Measurements from ENCODE around the gene NOA1.
"Not testable (repeated sequence)": the region's sequence is repeated elsewhere in the genome, so short reads cannot be mapped to it uniquely, and the experiment has no call there.

Gene NOA1

DNA sequence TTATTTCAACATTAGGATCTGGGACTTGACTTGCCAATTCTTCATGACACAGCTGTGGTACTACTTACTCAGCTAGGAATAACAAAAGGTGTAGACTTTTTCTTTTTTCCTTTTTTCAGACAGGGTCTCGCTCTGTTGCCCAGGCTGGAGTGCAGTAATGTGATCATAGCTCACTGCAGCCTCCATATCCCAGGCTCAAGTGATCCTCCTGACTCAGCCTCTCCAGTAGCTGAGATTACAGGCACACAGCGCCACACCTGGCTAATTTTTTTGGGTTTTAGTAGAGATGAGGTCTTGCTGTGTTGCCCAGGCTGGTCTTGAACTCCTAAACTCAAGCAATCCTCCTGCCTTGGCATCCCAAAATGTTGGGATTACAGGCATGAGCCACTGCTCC is 16.3 kb downstream of the NOA1 start:
- H3K4me1 ChIP-seq (ENCODE audit: control insufficient read depth, insufficient read depth, low read length, poor library complexity, severe bottlenecking): no peaks in the 10 kb centered on the region
- DNase-seq: no peak
- H3K27ac ChIP-seq (ENCODE audit: insufficient read depth, low read length, poor library complexity, severe bottlenecking): no peak overlapping the region
- peaks cover 24% of the 10 kb centered on the region for H3K36me3 ChIP-seq (ENCODE audit: control insufficient read depth, insufficient read depth, low read length)
- no peaks in the 10 kb centered on the region for H3K27me3 ChIP-seq (replicated peaks; ENCODE audit: control insufficient read depth, insufficient read depth, low read length, poor library complexity, severe bottlenecking)
- no peaks in the 10 kb centered on the region for H3K9me3 ChIP-seq (ENCODE audit: control insufficient read depth, low read length)
- H3K4me3 ChIP-seq (ENCODE audit: insufficient read depth, low read depth, low read length, poor library complexity, severe bottlenecking): no peak overlapping the region

DNA sequence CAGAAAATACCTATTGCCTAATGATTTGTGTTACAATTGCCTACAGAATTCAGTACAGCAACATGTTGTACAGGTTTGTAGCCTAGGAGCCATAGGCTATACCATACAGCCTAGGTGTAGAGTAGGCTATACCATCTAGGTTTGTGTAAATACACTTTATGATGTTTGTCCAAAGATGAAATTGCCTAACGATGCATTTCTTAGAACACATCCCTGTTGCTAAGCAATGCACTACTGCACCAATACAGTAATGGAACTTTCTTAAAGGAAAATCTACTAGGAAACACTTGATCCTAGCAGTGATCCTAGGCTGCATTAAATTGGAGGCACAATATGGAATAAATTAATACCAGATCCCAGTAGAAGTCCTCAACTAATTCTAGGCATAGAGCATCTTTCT is 18.3 kb downstream of the NOA1 start:
- DNase-seq: no peak
- Histone ChIP-seq H3K4me1 (ENCODE audit: control insufficient read depth, insufficient read depth, low read length, poor library complexity, severe bottlenecking) (no peaks in the 10 kb centered on the region), H3K27me3 (replicated peaks; ENCODE audit: control insufficient read depth, insufficient read depth, low read length, poor library complexity, severe bottlenecking) (no peaks in the 10 kb centered on the region), H3K36me3 (ENCODE audit: control insufficient read depth, insufficient read depth, low read length) (peaks cover 9% of the 10 kb centered on the region), H3K4me3 (ENCODE audit: insufficient read depth, low read depth, low read length, poor library complexity, severe bottlenecking) (no peak overlapping the region), H3K9me3 (ENCODE audit: control insufficient read depth, low read length) (no peaks in the 10 kb centered on the region), H3K27ac (ENCODE audit: insufficient read depth, low read length, poor library complexity, severe bottlenecking) (no peak overlapping the region)

- no peak for DNase-seq
- Histone ChIP-seq H3K27me3 (replicated peaks; ENCODE audit: control insufficient read depth, insufficient read depth, low read length, poor library complexity, severe bottlenecking) (no peaks in the 10 kb centered on the region), H3K4me1 (ENCODE audit: control insufficient read depth, insufficient read depth, low read length, poor library complexity, severe bottlenecking) (no peaks in the 10 kb centered on the region), H3K4me3 (ENCODE audit: insufficient read depth, low read depth, low read length, poor library complexity, severe bottlenecking) (no peak overlapping the region), H3K27ac (ENCODE audit: insufficient read depth, low read length, poor library complexity, severe bottlenecking) (no peak overlapping the region), H3K9me3 (ENCODE audit: control insufficient read depth, low read length) (no peaks in the 10 kb centered on the region), H3K36me3 (ENCODE audit: control insufficient read depth, insufficient read depth, low read length) (peaks cover 3% of the 10 kb centered on the region)
Observed at GRCh38 chr4:56958111-56958517, 19.3 kb downstream of the NOA1 start.

DNA sequence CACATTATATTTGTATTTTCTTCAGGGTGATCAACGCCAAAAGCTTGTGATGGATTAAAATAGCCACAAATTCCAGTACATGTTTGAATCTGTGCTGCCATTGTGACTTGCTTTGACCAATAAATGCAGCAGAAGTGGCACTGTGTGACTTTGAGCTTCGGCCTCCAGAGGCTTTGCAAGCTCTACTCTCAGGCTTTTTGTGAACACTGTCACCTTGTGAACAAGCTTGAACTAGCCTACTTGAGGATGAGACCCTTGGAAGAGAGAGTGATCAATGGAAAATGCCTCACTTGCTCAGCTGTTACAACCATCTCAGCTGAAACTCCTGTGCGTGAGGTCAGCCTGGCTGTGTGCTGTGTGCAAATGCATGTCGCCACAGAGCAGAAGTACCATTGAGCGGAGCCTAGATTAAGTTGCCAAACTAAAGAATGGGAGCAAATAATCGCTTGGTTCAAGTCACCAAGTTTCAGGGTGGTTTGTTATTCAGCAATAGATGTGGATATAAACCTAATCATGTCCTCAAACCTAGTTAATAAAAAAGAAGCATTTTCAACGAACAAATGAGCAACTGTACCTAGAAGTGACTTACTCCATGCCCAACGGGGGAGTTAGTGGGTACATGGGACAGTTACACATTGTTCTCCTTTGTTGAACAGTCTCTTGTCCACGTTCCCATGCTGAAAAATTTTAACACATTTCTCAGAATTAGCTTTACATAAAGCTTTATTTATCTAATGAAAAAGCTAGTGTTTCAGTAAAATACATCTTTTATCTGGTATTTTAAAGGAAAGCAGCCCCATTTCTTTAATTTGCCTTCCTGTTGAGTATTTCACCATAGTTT is 23.5 kb downstream of the NOA1 start:
- Histone ChIP-seq H3K9me3 (ENCODE audit: control insufficient read depth, low read length) (no peaks in the 10 kb centered on the region), H3K27ac (ENCODE audit: insufficient read depth, low read length, poor library complexity, severe bottlenecking) (no peak overlapping the region), H3K36me3 (ENCODE audit: control insufficient read depth, insufficient read depth, low read length) (no peaks in the 10 kb centered on the region), H3K4me1 (ENCODE audit: control insufficient read depth, insufficient read depth, low read length, poor library complexity, severe bottlenecking) (no peaks in the 10 kb centered on the region), H3K27me3 (replicated peaks; ENCODE audit: control insufficient read depth, insufficient read depth, low read length, poor library complexity, severe bottlenecking) (no peaks in the 10 kb centered on the region), H3K4me3 (ENCODE audit: insufficient read depth, low read depth, low read length, poor library complexity, severe bottlenecking) (no peak overlapping the region)
- DNase-seq: no peak

DNA sequence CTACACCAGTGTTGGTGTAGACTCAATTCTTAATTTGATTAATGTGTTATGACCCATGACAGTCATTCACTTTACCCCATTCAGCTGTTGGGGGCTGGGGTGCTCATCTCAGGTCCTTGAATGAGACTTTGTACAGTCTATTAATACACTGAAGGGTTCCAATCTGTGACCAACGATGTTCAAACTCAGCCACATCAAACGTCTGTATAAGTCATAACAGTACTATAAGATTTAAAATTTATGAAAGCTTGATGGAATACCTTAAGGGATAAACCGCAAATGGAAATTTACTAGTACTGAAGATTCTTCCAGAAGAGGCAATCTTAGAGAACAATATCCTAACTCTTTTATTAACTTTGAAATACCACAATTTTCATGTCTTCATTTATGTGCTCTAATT is 36.0 kb downstream of the NOA1 start:
- peaks cover 5% of the 10 kb centered on the region for H3K36me3 ChIP-seq (ENCODE audit: control insufficient read depth, insufficient read depth, low read length)
- no peak overlapping the region for H3K27ac ChIP-seq (ENCODE audit: insufficient read depth, low read length, poor library complexity, severe bottlenecking)
- no peaks in the 10 kb centered on the region for H3K27me3 ChIP-seq (replicated peaks; ENCODE audit: control insufficient read depth, insufficient read depth, low read length, poor library complexity, severe bottlenecking)
- no peaks in the 10 kb centered on the region for H3K9me3 ChIP-seq (ENCODE audit: control insufficient read depth, low read length)
- no peak for DNase-seq
- H3K4me3 ChIP-seq (ENCODE audit: insufficient read depth, low read depth, low read length, poor library complexity, severe bottlenecking): no peak overlapping the region
- H3K4me1 ChIP-seq (ENCODE audit: control insufficient read depth, insufficient read depth, low read length, poor library complexity, severe bottlenecking): no peaks in the 10 kb centered on the region

DNA sequence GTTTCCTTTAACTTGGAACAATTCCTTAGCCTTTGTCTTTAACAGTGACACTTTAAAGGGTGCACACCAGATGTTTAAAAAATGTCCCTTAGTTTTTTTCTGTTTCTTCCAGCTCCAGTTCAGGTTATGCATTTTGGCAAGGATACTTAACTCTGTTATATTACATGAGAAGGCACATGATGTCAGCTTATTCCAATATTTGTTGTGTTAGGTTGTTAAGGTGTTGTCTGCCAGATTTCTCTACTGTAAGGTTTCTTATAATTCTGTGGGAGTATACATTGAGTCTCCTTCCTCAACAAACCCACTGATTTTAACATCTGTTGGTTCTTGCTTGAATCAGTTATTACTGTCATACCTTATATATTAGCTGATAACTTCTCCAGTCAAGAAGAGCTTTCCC is 36.4 kb downstream of the NOA1 start:
- no peak overlapping the region for H3K27ac ChIP-seq (ENCODE audit: insufficient read depth, low read length, poor library complexity, severe bottlenecking)
- H3K36me3 ChIP-seq (ENCODE audit: control insufficient read depth, insufficient read depth, low read length): peaks cover 5% of the 10 kb centered on the region
- no peak overlapping the region for H3K4me3 ChIP-seq (ENCODE audit: insufficient read depth, low read depth, low read length, poor library complexity, severe bottlenecking)
- DNase-seq: no peak
- no peaks in the 10 kb centered on the region for H3K27me3 ChIP-seq (replicated peaks; ENCODE audit: control insufficient read depth, insufficient read depth, low read length, poor library complexity, severe bottlenecking)
- H3K9me3 ChIP-seq (ENCODE audit: control insufficient read depth, low read length): no peaks in the 10 kb centered on the region
- H3K4me1 ChIP-seq (ENCODE audit: control insufficient read depth, insufficient read depth, low read length, poor library complexity, severe bottlenecking): no peaks in the 10 kb centered on the region

DNA sequence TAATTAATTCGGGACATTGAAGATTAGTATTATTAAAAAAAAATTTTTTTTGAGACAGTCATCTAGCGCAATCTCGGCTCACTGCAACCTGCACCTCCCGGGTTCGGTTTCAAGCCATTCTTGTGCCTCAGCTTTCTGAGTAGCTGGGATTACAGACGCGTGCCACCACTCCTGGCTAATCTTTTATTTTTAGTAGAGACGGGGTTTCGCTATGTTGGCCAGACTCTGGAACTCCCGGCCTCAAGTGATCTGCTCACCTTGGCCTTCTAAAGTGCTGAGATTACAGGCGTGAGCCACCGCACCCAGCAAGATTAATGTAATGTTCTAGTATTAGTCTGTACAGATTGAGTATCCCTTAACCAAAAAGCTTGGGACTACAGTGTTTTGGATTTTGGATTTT is 37.0 kb downstream of the NOA1 start:
- peaks cover 5% of the 10 kb centered on the region for H3K36me3 ChIP-seq (ENCODE audit: control insufficient read depth, insufficient read depth, low read length)
- no peaks in the 10 kb centered on the region for H3K9me3 ChIP-seq (ENCODE audit: control insufficient read depth, low read length)
- H3K4me1 ChIP-seq (ENCODE audit: control insufficient read depth, insufficient read depth, low read length, poor library complexity, severe bottlenecking): no peaks in the 10 kb centered on the region
- DNase-seq: no peak
- no peak overlapping the region for H3K4me3 ChIP-seq (ENCODE audit: insufficient read depth, low read depth, low read length, poor library complexity, severe bottlenecking)
- no peak overlapping the region for H3K27ac ChIP-seq (ENCODE audit: insufficient read depth, low read length, poor library complexity, severe bottlenecking)
- H3K27me3 ChIP-seq (replicated peaks; ENCODE audit: control insufficient read depth, insufficient read depth, low read length, poor library complexity, severe bottlenecking): no peaks in the 10 kb centered on the region

DNA sequence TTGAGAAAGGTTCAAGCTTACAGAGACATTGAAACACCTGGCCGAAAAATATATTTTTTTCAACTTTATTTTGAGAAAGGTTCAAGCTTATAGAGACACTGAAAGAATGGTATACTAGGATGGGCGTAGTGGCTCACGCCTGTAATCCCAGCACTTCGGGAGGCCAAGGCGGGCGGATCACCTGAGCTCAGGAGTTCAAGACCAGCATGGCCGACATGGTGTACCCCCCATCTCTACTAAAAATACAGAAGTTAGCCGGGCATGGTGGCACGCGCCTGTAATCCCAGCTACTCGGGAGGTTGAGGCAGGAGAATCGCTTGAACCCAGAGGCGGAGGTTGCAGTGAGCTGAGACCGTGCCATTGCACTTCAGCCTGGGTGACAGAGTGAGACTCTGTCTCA is 37.6 kb downstream of the NOA1 start:
- H3K9me3 ChIP-seq (ENCODE audit: control insufficient read depth, low read length); DNase-seq; H3K27me3 ChIP-seq (replicated peaks; ENCODE audit: control insufficient read depth, insufficient read depth, low read length, poor library complexity, severe bottlenecking); H3K4me1 ChIP-seq (ENCODE audit: control insufficient read depth, insufficient read depth, low read length, poor library complexity, severe bottlenecking); H3K4me3 ChIP-seq (ENCODE audit: insufficient read depth, low read depth, low read length, poor library complexity, severe bottlenecking); H3K27ac ChIP-seq (ENCODE audit: insufficient read depth, low read length, poor library complexity, severe bottlenecking); H3K36me3 ChIP-seq (ENCODE audit: control insufficient read depth, insufficient read depth, low read length): not testable (repeated sequence)

DNA sequence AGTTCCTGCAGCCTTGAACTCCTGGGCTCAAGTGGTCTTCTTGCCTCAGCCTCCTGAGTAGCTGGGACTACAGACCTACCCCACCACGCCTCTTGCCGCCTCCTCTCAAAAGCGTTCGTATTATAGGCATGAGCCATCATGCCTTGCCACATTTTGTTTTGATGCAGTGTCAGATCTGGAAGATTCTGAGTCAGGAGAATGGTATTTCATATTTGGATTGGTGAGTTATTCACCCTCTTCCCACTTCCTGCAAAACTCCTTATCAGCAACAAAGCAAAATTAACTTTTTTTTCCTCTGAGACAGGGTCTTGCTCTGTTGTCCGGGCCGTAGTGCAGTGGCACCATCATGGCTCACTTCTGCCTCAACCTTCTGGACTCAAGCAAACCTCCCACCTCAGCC is 40.1 kb downstream of the NOA1 start:
- H3K9me3 ChIP-seq (ENCODE audit: control insufficient read depth, low read length): no peaks in the 10 kb centered on the region
- no peaks in the 10 kb centered on the region for H3K27me3 ChIP-seq (replicated peaks; ENCODE audit: control insufficient read depth, insufficient read depth, low read length, poor library complexity, severe bottlenecking)
- H3K27ac ChIP-seq (ENCODE audit: insufficient read depth, low read length, poor library complexity, severe bottlenecking): no peak overlapping the region
- no peak for DNase-seq
- H3K4me1 ChIP-seq (ENCODE audit: control insufficient read depth, insufficient read depth, low read length, poor library complexity, severe bottlenecking): no peaks in the 10 kb centered on the region
- peaks cover 6% of the 10 kb centered on the region for H3K36me3 ChIP-seq (ENCODE audit: control insufficient read depth, insufficient read depth, low read length)
- no peak overlapping the region for H3K4me3 ChIP-seq (ENCODE audit: insufficient read depth, low read depth, low read length, poor library complexity, severe bottlenecking)

DNA sequence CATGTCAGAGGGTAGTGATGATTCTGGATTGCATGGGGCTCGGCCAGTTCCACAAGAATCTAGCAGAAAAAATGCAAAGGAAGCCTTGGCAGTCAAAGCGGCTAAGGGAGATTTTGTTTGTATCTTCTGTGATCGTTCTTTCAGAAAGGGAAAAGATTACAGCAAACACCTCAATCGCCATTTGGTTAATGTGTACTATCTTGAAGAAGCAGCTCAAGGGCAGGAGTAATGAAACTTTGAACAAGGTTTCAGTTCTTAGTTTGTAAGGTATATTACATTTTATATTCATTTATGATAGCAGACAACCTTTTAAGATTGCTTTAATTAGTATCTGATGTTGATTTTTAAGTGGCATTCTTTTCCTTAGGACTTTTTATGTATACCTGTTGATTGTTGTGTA is 45.5 kb downstream of the NOA1 start:
- peaks cover 35% of the 10 kb centered on the region for H3K36me3 ChIP-seq (ENCODE audit: control insufficient read depth, insufficient read depth, low read length)
- H3K27ac ChIP-seq (ENCODE audit: insufficient read depth, low read length, poor library complexity, severe bottlenecking): no peak overlapping the region
- H3K4me3 ChIP-seq (ENCODE audit: insufficient read depth, low read depth, low read length, poor library complexity, severe bottlenecking): no peak overlapping the region
- H3K9me3 ChIP-seq (ENCODE audit: control insufficient read depth, low read length): no peaks in the 10 kb centered on the region
- H3K4me1 ChIP-seq (ENCODE audit: control insufficient read depth, insufficient read depth, low read length, poor library complexity, severe bottlenecking): no peaks in the 10 kb centered on the region
- no peaks in the 10 kb centered on the region for H3K27me3 ChIP-seq (replicated peaks; ENCODE audit: control insufficient read depth, insufficient read depth, low read length, poor library complexity, severe bottlenecking)
- no peak for DNase-seq
